Loucy (cell line): ENCODE data around the gene EXD3.

Experiments used
- CTCF ChIP-seq: fragments of 200-600 bp; sonication (generic); conservative IDR thresholded peaks from 2 replicates; pipeline ENCODE4 v1.5.1; 2014; ENCODE audit warnings: mild to moderate bottlenecking, antibody characterized with exemption, low read length
- EZH2phosphoT487 ChIP-seq: fragments of 200-600 bp; IDR thresholded peaks from 2 replicates; pipeline ENCODE4 v1.6.1; 2018; ENCODE audit warnings: antibody characterized with exemption, mild to moderate bottlenecking, moderate library complexity, borderline replicate concordance

GRCh38 chr9:137375321-137376058 lies 47.5 kb downstream of the EXD3 start:
- TF ChIP-seq CTCF (no peak), EZH2phosphoT487 (no peak)
